GM12873 (cell line): Measurements from ENCODE around the gene BRSK2.

Source experiments
- TF ChIP-seq, protein P1 (sequence below): IDR thresholded peaks from 2 replicates; pipeline ENCODE4 v1.5.1; 2012; ENCODE audit warnings: low read depth, mild to moderate bottlenecking, moderate library complexity, low read length, control low read depth; ENCODE audit not compliant: insufficient read depth; ENCODE audit errors: missing control alignments

BRSK2 gene

DNA sequence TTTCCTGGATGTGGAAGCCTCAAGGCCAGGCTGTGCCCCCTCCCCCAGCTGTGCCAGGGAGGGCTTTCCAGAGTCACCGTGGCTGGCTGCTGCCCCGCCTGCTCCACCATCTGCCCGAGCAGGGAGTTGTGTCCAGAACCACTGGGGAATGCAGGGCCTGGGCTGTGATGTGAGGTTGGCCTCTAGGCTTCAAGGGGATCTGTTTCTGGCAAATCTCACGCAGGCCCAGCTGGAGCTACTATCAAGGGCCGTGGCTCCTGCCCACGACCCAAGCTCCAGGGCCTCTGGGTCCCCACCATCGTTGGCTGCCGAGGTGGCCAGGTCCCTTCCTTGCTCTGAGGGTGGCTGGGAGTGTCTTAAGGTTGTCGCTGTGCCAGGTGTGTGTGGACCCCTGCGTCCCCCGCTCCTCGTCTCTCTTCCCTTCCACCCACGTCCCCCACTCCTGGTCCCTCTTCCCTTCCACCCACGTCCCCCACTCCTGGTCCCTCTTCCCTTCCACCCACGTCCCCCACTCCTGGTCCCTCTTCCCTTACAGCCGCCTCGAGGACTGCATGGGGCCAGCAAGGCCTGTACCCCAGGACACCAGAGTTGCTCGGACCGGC is 6.1 kb downstream of the BRSK2 start:
- TF ChIP-seq, protein P1, sequence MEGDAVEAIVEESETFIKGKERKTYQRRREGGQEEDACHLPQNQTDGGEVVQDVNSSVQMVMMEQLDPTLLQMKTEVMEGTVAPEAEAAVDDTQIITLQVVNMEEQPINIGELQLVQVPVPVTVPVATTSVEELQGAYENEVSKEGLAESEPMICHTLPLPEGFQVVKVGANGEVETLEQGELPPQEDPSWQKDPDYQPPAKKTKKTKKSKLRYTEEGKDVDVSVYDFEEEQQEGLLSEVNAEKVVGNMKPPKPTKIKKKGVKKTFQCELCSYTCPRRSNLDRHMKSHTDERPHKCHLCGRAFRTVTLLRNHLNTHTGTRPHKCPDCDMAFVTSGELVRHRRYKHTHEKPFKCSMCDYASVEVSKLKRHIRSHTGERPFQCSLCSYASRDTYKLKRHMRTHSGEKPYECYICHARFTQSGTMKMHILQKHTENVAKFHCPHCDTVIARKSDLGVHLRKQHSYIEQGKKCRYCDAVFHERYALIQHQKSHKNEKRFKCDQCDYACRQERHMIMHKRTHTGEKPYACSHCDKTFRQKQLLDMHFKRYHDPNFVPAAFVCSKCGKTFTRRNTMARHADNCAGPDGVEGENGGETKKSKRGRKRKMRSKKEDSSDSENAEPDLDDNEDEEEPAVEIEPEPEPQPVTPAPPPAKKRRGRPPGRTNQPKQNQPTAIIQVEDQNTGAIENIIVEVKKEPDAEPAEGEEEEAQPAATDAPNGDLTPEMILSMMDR, result no peak

DNA sequence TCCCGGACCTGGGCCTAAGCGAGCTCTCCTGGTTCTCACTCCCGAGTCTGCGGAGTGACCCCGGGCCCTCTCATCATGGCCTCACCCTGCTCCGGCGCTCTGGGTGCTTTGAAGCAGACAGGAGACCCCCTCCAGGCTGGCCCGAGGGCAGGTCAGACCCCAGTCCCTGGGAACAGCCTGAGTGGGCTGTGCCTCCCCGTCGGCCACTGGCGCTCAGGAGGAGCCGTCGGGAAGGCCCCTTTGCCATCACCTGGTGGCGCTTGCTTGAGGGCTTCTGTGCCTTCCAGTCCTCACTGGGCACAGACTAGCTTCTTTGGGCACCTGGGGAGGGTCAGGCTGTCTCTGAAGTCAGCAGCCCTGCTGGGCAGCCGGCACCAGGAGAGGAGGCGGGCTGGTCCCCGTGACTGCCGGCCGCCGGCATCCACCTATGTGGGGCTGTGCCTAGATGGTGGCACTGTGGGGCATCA is 6.7 kb downstream of the BRSK2 start:
- TF ChIP-seq, protein P1, result no peak

- TF ChIP-seq, protein P1, result no peak
These were observed 7.6 kb downstream of the BRSK2 start for GRCh38 chr11:1397146-1397861.

DNA sequence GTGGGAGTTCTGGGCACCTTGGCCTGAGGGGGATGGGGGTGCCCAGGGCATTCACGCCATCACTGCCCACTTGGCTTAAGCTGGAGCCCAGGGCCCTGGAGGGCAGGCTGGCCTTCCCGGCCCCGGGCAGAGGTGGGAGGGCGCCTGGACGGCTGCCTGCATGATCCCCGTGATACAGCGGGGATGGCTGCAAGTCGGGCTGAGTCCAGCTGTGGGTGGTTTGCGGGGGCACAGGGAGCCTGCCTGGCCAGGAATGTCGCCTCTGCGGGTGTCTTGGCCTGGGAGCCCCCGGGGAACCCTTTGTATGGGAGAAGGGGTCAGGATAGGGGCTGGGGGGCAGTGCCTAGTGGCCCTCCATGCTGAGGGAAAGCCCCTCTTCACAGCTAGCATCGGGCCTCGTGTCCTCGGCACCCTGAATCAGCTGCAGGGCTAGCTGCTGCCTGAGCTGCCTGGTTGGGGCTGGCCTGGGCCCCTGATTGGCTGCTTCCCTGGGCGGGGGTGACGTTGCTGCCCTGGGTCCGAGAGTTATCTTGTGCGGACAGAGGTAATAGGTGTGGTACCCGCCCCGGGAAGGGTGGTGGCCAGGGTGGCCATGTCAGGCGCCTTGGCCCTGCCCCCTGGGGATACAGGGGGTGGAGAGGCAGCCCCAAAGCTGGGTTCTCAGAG is 8.3 kb downstream of the BRSK2 start:
- TF ChIP-seq, protein P1, result no peak

DNA sequence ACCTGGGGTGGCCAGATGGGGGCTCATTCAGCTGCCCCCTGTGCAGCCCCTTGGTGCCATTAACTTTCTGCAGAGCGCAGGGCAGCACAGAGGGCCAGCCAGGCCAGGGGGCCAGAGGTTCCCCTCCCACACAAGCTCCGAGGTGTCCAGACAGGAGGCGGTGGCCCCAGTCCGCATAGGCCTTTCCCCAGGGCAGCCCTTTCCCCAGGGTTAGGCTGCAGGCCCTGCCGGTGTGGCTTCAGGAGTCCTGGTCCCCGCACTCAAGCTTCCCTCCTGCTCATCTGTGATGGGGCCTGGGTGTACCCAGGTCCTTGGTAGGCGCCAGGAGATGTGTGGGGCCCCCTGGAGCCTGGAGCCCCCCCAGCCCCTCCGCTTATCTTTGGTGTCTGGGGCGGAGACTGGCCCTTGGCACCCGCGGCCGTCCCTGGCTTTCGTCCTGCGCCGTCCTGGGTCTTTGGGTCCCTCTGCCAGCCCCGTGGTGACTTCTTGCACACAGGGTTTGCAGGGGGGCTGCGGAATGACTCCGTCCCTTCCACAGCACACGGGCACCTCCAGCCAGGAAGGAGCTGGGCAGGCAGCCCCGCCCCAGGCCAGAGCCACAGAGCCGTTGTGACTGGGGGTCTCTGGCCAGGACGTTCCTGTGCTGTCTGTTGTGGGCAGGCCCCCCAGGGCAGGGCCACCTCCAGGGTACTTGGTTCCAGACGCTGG is 8.9 kb downstream of the BRSK2 start:
- TF ChIP-seq, protein P1, result no peak

DNA sequence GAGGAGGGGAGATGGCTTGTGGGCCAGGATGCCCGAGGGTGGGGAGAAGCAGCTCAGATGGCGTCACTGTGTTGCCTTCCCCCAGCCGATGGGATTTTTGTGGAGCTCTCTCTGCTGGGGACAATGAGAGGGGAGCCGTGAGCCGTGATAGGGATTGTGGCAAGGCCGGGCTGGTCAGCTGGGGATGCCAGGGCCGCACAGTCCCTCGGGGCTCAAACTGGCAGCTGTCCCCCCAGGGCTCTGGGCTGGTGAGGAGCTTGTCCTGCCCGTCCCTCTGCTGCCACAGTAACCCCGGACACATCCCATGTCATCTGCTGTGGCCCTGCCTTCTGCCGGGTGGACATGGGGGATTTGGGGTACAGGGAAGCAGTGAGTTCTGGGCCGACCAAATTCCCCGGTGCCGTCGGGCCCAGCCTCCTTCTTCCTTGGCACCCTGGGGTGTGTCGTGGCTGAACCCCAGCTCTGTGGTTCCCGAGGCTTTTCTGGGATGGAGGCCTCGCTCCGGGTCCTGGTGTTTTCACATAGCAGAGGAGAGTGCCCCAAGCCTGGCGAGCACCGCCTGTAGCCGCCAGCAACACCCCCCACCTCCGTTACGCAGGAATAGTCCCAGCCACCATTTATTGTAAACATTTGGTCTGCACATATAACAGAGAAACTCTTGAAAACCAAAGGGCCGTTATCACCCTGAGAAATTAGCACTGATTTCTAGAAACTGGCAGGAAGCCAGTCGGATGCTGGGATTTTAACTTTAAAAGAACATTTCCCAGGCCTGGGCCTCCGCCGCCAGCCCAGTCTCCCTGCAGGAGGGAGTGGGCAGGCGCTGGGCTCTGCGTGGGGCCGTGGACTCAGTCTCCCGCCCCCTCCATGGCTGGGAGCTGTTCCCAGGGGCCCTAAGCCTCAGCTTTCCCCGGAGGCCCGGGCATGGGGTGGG is 9.9 kb downstream of the BRSK2 start:
- TF ChIP-seq, protein P1, result no peak
